Skeletal muscle tissue (tissue), 4 donors: ENCODE data around the gene PARP8. TPM values are rescaled to one million over a fixed set of nuclear protein-coding genes. Genes with fewer than 3 reads are reported as not detected.

Experiments used
- H3K27ac ChIP-seq: one replicate; pipeline ENCODE4 v1.7.0; 2013; ENCODE audit warnings: mild to moderate bottlenecking, low read depth, low read length, inconsistent platforms
- H3K27me3 ChIP-seq, 3 donors: one replicate each; pipeline ENCODE4 v1.7.0; 2013; ENCODE audit warnings: low read length in 3 of 3; ENCODE audit not compliant: control insufficient read depth in 3 of 3, insufficient read depth in 3 of 3
- H3K36me3 ChIP-seq, 3 donors: one replicate each; pipeline ENCODE4 v1.7.0; 2013; ENCODE audit warnings: low read length in 3 of 3; ENCODE audit not compliant: control insufficient read depth in 3 of 3, insufficient read depth in 3 of 3
- H3K4me1 ChIP-seq, 3 donors: one replicate each; pipeline ENCODE4 v1.7.0; 2013; ENCODE audit warnings: low read length in 3 of 3, mild to moderate bottlenecking in 3 of 3; ENCODE audit not compliant: control insufficient read depth in 3 of 3, insufficient read depth in 3 of 3
- H3K4me3 ChIP-seq, 3 donors: one replicate each; pipeline ENCODE4 v1.7.0; 2013; ENCODE audit warnings: low read length in 3 of 3
- H3K9ac ChIP-seq, 3 donors: one replicate each; pipeline ENCODE4 v1.7.0; 2013; ENCODE audit warnings: low read length in 3 of 3, mild to moderate bottlenecking in 3 of 3, moderate library complexity in 2 of 3, low read depth in 1 of 3
- H3K9me3 ChIP-seq, 3 donors: one replicate each; pipeline ENCODE4 v1.7.0; 2013; ENCODE audit warnings: low read length in 3 of 3; ENCODE audit not compliant: control insufficient read depth in 3 of 3
- total RNA-seq: library from RNA; depleted of rRNA; stranded (reverse); fragments of >200 nt; gene quantifications from one replicate; pipeline ENCODE4 v1.2.3, GENCODE V29; 2014
- donor health status: Osteomylitis.

PARP8 gene
- total RNA-seq, 1 donor from 2014 or later: 12.0 TPM

- no peaks in the 10 kb centered on the region for H3K9me3 ChIP-seq
- H3K9ac ChIP-seq: no peak overlapping the region
- H3K4me1 ChIP-seq: no peaks in the 10 kb centered on the region
- no peaks in the 10 kb centered on the region for H3K27me3 ChIP-seq
- H3K27ac ChIP-seq: no peak overlapping the region
- no peak overlapping the region for H3K4me3 ChIP-seq
- H3K36me3 ChIP-seq: no peaks in the 10 kb centered on the region
These were observed 186.7 kb downstream of the PARP8 start for GRCh38 chr5:50853151-50853550.

GRCh38 chr5:50854082-50854481 is 187.6 kb downstream of the PARP8 start:
- no peak overlapping the region for H3K27ac ChIP-seq

GRCh38 chr5:50855001-50855400 is 188.6 kb downstream of the PARP8 start:
- H3K27me3 ChIP-seq: no peaks in the 10 kb centered on the region
- no peak overlapping the region for H3K9ac ChIP-seq
- H3K4me1 ChIP-seq: no peaks in the 10 kb centered on the region
- no peak overlapping the region for H3K4me3 ChIP-seq
- no peaks in the 10 kb centered on the region for H3K36me3 ChIP-seq
- no peaks in the 10 kb centered on the region for H3K9me3 ChIP-seq
- H3K27ac ChIP-seq: no peak overlapping the region

More at GRCh38 chr5:50854082-50854481, 187.6 kb downstream of the PARP8 start:
- H3K27me3 ChIP-seq: no peaks in the 10 kb centered on the region
- no peak overlapping the region for H3K9ac ChIP-seq
- no peak overlapping the region for H3K4me3 ChIP-seq
- H3K36me3 ChIP-seq: no peaks in the 10 kb centered on the region
- H3K4me1 ChIP-seq: no peaks in the 10 kb centered on the region
- H3K9me3 ChIP-seq: no peaks in the 10 kb centered on the region

- H3K27me3 ChIP-seq: no peaks in the 10 kb centered on the region
- no peaks in the 10 kb centered on the region for H3K4me1 ChIP-seq
- no peaks in the 10 kb centered on the region for H3K36me3 ChIP-seq
- H3K9me3 ChIP-seq: no peaks in the 10 kb centered on the region
- H3K9ac ChIP-seq: no peak overlapping the region
- H3K4me3 ChIP-seq: no peak overlapping the region
- H3K27ac ChIP-seq: no peak overlapping the region
These were observed 190.1 kb downstream of the PARP8 start for GRCh38 chr5:50856401-50857119.

GRCh38 chr5:50863534-50864170 is 197.2 kb downstream of the PARP8 start:
- Histone ChIP-seq H3K9me3 (no peaks in the 10 kb centered on the region), H3K36me3 (no peaks in the 10 kb centered on the region), H3K27me3 (no peaks in the 10 kb centered on the region), H3K9ac (no peak overlapping the region), H3K4me3 (no peak overlapping the region), H3K4me1 (no peaks in the 10 kb centered on the region), H3K27ac (no peak overlapping the region)

- no peaks in the 10 kb centered on the region for H3K36me3 ChIP-seq
- no peaks in the 10 kb centered on the region for H3K27me3 ChIP-seq
- no peak overlapping the region for H3K27ac ChIP-seq
- no peaks in the 10 kb centered on the region for H3K4me1 ChIP-seq
- H3K9ac ChIP-seq: no peak overlapping the region
- H3K4me3 ChIP-seq: no peak overlapping the region
- H3K9me3 ChIP-seq: no peaks in the 10 kb centered on the region
These were observed 198.0 kb downstream of the PARP8 start for GRCh38 chr5:50864466-50864865.

GRCh38 chr5:50866415-50866814 is 200.0 kb downstream of the PARP8 start:
- Histone ChIP-seq H3K4me1 (no peaks in the 10 kb centered on the region), H3K36me3 (no peaks in the 10 kb centered on the region), H3K9me3 (no peaks in the 10 kb centered on the region), H3K27me3 (no peaks in the 10 kb centered on the region), H3K27ac (no peak overlapping the region), H3K4me3 (no peak overlapping the region), H3K9ac (no peak overlapping the region)

- no peak overlapping the region for H3K27ac ChIP-seq
- H3K4me3 ChIP-seq: no peak overlapping the region
- no peaks in the 10 kb centered on the region for H3K4me1 ChIP-seq
- no peak overlapping the region for H3K9ac ChIP-seq
- H3K9me3 ChIP-seq: no peaks in the 10 kb centered on the region
- H3K36me3 ChIP-seq: no peaks in the 10 kb centered on the region
- H3K27me3 ChIP-seq: no peaks in the 10 kb centered on the region
These were observed 200.7 kb downstream of the PARP8 start for GRCh38 chr5:50867140-50867539.

- H3K27me3 ChIP-seq: no peaks in the 10 kb centered on the region
- no peak overlapping the region for H3K4me3 ChIP-seq
- H3K27ac ChIP-seq: no peak overlapping the region
- H3K9me3 ChIP-seq: no peaks in the 10 kb centered on the region
- no peaks in the 10 kb centered on the region for H3K36me3 ChIP-seq
- H3K9ac ChIP-seq: no peak overlapping the region
- no peaks in the 10 kb centered on the region for H3K4me1 ChIP-seq
These were observed 207.3 kb downstream of the PARP8 start for GRCh38 chr5:50873595-50874277.
